Keratinocyte (primary cell): ENCODE results near the gene PPFIBP2. TPM values are rescaled to one million over a fixed set of nuclear protein-coding genes. Genes with fewer than 3 reads are reported as not detected.

ENCODE experiments used
- DNase-seq: peaks from one replicate; pipeline ENCODE4 v3.0.0-alpha.2; 2011; ENCODE audit warnings: low read depth, missing footprints, low spot score
- FAIRE-seq: peaks from 2 replicates; lab custom pipeline; 2011; peaks lifted over from hg19 to GRCh38; lab: Jason Lieb, UNC
- H2AFZ ChIP-seq: 2 replicates; pipeline ENCODE4 v1.6.0; 2012; ENCODE audit warnings: low read length, control low read depth, inconsistent platforms; ENCODE audit not compliant: control insufficient read depth
- H3K27ac ChIP-seq: 2 replicates; pipeline ENCODE4 v1.5.1; 2011; ENCODE audit warnings: low read length; ENCODE audit not compliant: control insufficient read depth, insufficient read depth
- H3K27me3 ChIP-seq: 3 replicates; pipeline ENCODE4 v1.6.0; 2011; ENCODE audit warnings: low read length; ENCODE audit not compliant: control insufficient read depth, insufficient read depth; ENCODE audit errors: extremely low read depth
- H3K36me3 ChIP-seq, 2 experiments: 2 replicates in 1 of 2; 3 replicates in 1 of 2; pipeline ENCODE4 v1.5.1; 2011; ENCODE audit warnings: low read length in 2 of 2, mild to moderate bottlenecking in 1 of 2; ENCODE audit not compliant: control insufficient read depth in 2 of 2, insufficient read depth in 2 of 2; ENCODE audit errors: extremely low read depth in 1 of 2
- H3K4me1 ChIP-seq: 3 replicates; pipeline ENCODE4 v1.5.1; 2011; ENCODE audit warnings: low read length; ENCODE audit not compliant: control insufficient read depth, insufficient read depth; ENCODE audit errors: extremely low read depth
- H3K4me2 ChIP-seq: 3 replicates; pipeline ENCODE4 v1.6.0; 2011; ENCODE audit warnings: low read depth, low read length; ENCODE audit not compliant: control insufficient read depth, insufficient read depth; ENCODE audit errors: extremely low read depth
- H3K4me3 ChIP-seq, 3 experiments: fragments of 200-600 bp in 1 of 3; sonication (generic) in 1 of 3; 2 replicates in 2 of 3; 3 replicates in 1 of 3; pipeline ENCODE4 v1.5.1; 2011 to 2016; ENCODE audit warnings: low read length in 3 of 3, mild to moderate bottlenecking in 3 of 3, control low read depth in 2 of 3, inconsistent platforms in 1 of 3, low read depth in 1 of 3, mixed read lengths in 1 of 3, mixed run types in 1 of 3, moderate library complexity in 1 of 3; ENCODE audit not compliant: control insufficient read depth in 2 of 3, insufficient read depth in 2 of 3; ENCODE audit errors: extremely low read depth in 1 of 3
- H3K79me2 ChIP-seq: 2 replicates; pipeline ENCODE4 v1.6.0; 2012; ENCODE audit warnings: low read length; ENCODE audit not compliant: control insufficient read depth, insufficient read depth
- H3K9ac ChIP-seq: 3 replicates; pipeline ENCODE4 v1.6.0; 2011; ENCODE audit warnings: low read length; ENCODE audit not compliant: control insufficient read depth, insufficient read depth; ENCODE audit errors: extremely low read depth
- H3K9me1 ChIP-seq: 3 replicates; pipeline ENCODE4 v1.6.0; 2011; ENCODE audit warnings: low read length; ENCODE audit not compliant: control insufficient read depth, insufficient read depth; ENCODE audit errors: extremely low read depth
- H3K9me3 ChIP-seq: 2 replicates; pipeline ENCODE4 v1.5.1; 2012; ENCODE audit warnings: low read depth, low read length; ENCODE audit not compliant: control insufficient read depth
- H4K20me1 ChIP-seq: 3 replicates; pipeline ENCODE4 v1.6.0; 2011; ENCODE audit warnings: low read length; ENCODE audit not compliant: control insufficient read depth, insufficient read depth; ENCODE audit errors: extremely low read depth
- CTCF ChIP-seq, 3 experiments: IDR thresholded peaks in 1 of 3; conservative IDR thresholded peaks in 1 of 3; optimal IDR thresholded peaks in 1 of 3; 2 replicates in 2 of 3; 3 replicates in 1 of 3; pipeline versions ENCODE3 to v1.5.1; 2011; ENCODE audit warnings: low read length in 3 of 3, mild to moderate bottlenecking in 3 of 3, moderate library complexity in 2 of 3, control low read depth in 1 of 3, inconsistent platforms in 1 of 3; ENCODE audit not compliant: insufficient read depth in 2 of 3; ENCODE audit errors: extremely low read depth in 1 of 3
- EZH2 ChIP-seq: IDR thresholded peaks from one replicate; pipeline ENCODE4 v1.6.1; 2012; ENCODE audit warnings: inconsistent platforms, mild to moderate bottlenecking, low read length, moderate library complexity
- dilution Hi-C: fragments of 300-500 bp; cut with MboI; formaldehyde crosslinking; loops from one replicate; pipeline ENCODE4 v1.7.0; 2020; ENCODE audit warnings: low sequenced_read_pairs; ENCODE audit not compliant: extremely low pct_ligation_motif_present
- polyA plus RNA-seq, 5 experiments: library from polyadenylated mRNA; depleted of rRNA in 3 of 5; stranded (reverse) in 3 of 5; stranded (forward) in 1 of 5; unstranded in 1 of 5; fragments of >200 nt; gene quantifications; 1 replicate in 1 of 5; 2 replicates in 3 of 5; 3 replicates in 1 of 5; pipeline versions ENCODE4 v1.2.1 to v1.2.3, GENCODE V29; 2011 to 2012; ENCODE audit warnings: missing spikeins in 2 of 5, low read depth in 1 of 5, low replicate concordance in 1 of 5

Gene PPFIBP2
- polyA plus RNA-seq, 1 donor (not counting 4 experiments of a cell fraction or from before 2014, with no cell fraction given), result 11.0 TPM

GRCh38 chr11:7555052-7555699, 41.4 kb downstream of the PPFIBP2 start:
- no peak overlapping the region for H2AFZ ChIP-seq
- no peaks in the 10 kb centered on the region for H3K36me3 ChIP-seq
- no peaks in the 10 kb centered on the region for H3K79me2 ChIP-seq
- no peak overlapping the region for H3K27ac ChIP-seq
- dilution Hi-C loops, result no loop called here
- H3K4me1 ChIP-seq, result no peaks in the 10 kb centered on the region
- no peak overlapping the region for H3K4me2 ChIP-seq
- FAIRE-seq (no peak), DNase-seq (no peak)
- H3K27me3 ChIP-seq, result no peaks in the 10 kb centered on the region
- no peaks in the 10 kb centered on the region for H3K9me3 ChIP-seq
- H3K9ac ChIP-seq, result no peak overlapping the region
- H3K4me3 ChIP-seq, result no peak overlapping the region
- no peaks in the 10 kb centered on the region for H4K20me1 ChIP-seq
- no peak for TF ChIP-seq CTCF (optimal IDR thresholded peaks at IDR 0.05 in 1 of 3, IDR thresholded peaks at IDR 0.05 in 1 of 3, conservative IDR thresholded peaks at IDR 0.05 in 1 of 3; ENCODE audit: extremely low read depth in 1 of 3, insufficient read depth in 2 of 3, low read length in 3 of 3)
- TF ChIP-seq EZH2, result no peak
- H3K9me1 ChIP-seq, result no peaks in the 10 kb centered on the region

- Histone ChIP-seq H3K9me3 (no peaks in the 10 kb centered on the region), H3K9me1 (no peaks in the 10 kb centered on the region), H3K36me3 (no peaks in the 10 kb centered on the region), H2AFZ (no peak overlapping the region), H3K9ac (no peak overlapping the region), H3K27ac (no peak overlapping the region), H3K4me2 (no peak overlapping the region), H3K4me3 (no peak overlapping the region), H3K27me3 (no peaks in the 10 kb centered on the region), H3K4me1 (no peaks in the 10 kb centered on the region), H4K20me1 (no peaks in the 10 kb centered on the region), H3K79me2 (no peaks in the 10 kb centered on the region)
- DNase-seq (no peak), FAIRE-seq (no peak)
- dilution Hi-C loops, result no loop called here
- no peak for TF ChIP-seq EZH2
- TF ChIP-seq CTCF (optimal IDR thresholded peaks at IDR 0.05 in 1 of 3, IDR thresholded peaks at IDR 0.05 in 1 of 3, conservative IDR thresholded peaks at IDR 0.05 in 1 of 3; ENCODE audit: extremely low read depth in 1 of 3, insufficient read depth in 2 of 3, low read length in 3 of 3), result no peak
Observed at GRCh38 chr11:7558046-7558445, 44.2 kb downstream of the PPFIBP2 start.
